Measurements from ENCODE around the gene ILF3.

DNA sequence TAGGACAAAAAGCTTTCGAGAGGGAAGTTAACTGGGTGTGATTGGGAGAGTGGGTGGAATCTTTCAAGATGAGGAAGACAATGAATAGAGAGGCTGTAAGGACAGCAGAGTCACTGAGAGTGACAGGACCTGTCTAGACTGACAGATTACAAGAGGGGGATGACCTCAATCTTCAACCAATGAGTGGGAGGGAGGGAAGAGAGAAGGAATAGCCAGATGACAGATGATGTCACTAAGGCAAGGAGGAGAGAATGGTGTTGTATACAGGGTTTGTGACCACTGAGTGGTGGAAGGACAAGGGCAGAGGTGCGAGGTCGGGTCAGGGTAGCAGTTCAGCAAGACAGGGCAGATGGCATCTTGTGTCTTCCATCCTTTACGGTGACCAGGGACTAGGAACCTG is 5.8 kb upstream of the ILF3 start:
- no peak for TF ChIP-seq ELF4 (IDR thresholded peaks at IDR 0.05)
- TF ChIP-seq FOXM1 (IDR thresholded peaks at IDR 0.05; ENCODE audit: borderline replicate concordance) = no peak
- no peak for TF ChIP-seq SUZ12 (IDR thresholded peaks at IDR 0.05)
- TF ChIP-seq, protein P1, sequence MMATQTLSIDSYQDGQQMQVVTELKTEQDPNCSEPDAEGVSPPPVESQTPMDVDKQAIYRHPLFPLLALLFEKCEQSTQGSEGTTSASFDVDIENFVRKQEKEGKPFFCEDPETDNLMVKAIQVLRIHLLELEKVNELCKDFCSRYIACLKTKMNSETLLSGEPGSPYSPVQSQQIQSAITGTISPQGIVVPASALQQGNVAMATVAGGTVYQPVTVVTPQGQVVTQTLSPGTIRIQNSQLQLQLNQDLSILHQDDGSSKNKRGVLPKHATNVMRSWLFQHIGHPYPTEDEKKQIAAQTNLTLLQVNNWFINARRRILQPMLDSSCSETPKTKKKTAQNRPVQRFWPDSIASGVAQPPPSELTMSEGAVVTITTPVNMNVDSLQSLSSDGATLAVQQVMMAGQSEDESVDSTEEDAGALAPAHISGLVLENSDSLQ (IDR thresholded peaks at IDR 0.05) = peak; percentile 50
- no peak for TF ChIP-seq L3MBTL2 (conservative IDR thresholded peaks at IDR 0.05)
- no peak for TF ChIP-seq TARDBP (IDR thresholded peaks at IDR 0.05)
- no peak for TF ChIP-seq SP1 (IDR thresholded peaks at IDR 0.05)
- no peak for TF ChIP-seq LEF1 (IDR thresholded peaks at IDR 0.05; ENCODE audit: borderline replicate concordance)
- TF ChIP-seq FOXA1 (IDR thresholded peaks at IDR 0.05) = no peak
- TF ChIP-seq FOXK2 (IDR thresholded peaks at IDR 0.05) = no peak
- TF ChIP-seq ARNT (IDR thresholded peaks at IDR 0.05) = no peak
- no peak for TF ChIP-seq BHLHE40 (IDR thresholded peaks at IDR 0.05; ENCODE audit: borderline replicate concordance)
